Transverse colon (tissue), 4 donors: ENCODE measurements around the gene KATNB1. TPM values are rescaled to one million over a fixed set of nuclear protein-coding genes. Genes with fewer than 3 reads are reported as not detected.
"Not testable (repeated sequence)": the region's sequence is repeated elsewhere in the genome, so short reads cannot be mapped to it uniquely, and the experiment has no call there.

Experiments used
- DNase-seq: peaks from one replicate; pipeline ENCODE4 v3.0.0-alpha.2; 2019
- H3K27ac ChIP-seq, 4 donors: fragments of 200-600 bp; sonication (generic); 2 replicates each; pipeline ENCODE4 v1.5.1; 2016 to 2018; ENCODE audit warnings: inconsistent platforms in 4 of 4
- H3K27me3 ChIP-seq: fragments of 200-600 bp; sonication (generic); 2 replicates; pipeline ENCODE4 v1.5.1; 2017; ENCODE audit warnings: inconsistent platforms
- H3K36me3 ChIP-seq, 4 donors: fragments of 200-600 bp; sonication (generic); 2 replicates each; pipeline ENCODE4 v1.5.1; 2017 to 2019; ENCODE audit warnings: inconsistent platforms in 4 of 4
- H3K4me1 ChIP-seq, 4 donors: fragments of 200-600 bp; sonication (generic); 2 replicates each; pipeline ENCODE4 v1.5.1; 2017 to 2020; ENCODE audit warnings: inconsistent platforms in 4 of 4
- H3K4me3 ChIP-seq, 4 donors: fragments of 200-600 bp; sonication (generic); 1 replicate in 1 of 4; 2 replicates in 3 of 4; pipeline versions ENCODE4 v1.5.1 to v1.6.1; 2017 to 2019; ENCODE audit warnings: inconsistent platforms in 4 of 4
- H3K9me3 ChIP-seq, 2 donors: fragments of 200-600 bp; sonication (generic); 2 replicates each; pipeline ENCODE4 v1.5.1; 2017 to 2019; ENCODE audit warnings: inconsistent platforms in 2 of 2
- EP300 ChIP-seq: sonication (generic); formaldehyde crosslinking; IDR thresholded peaks from one replicate; pipeline ENCODE4 v1.6.1; 2017; ENCODE audit warnings: antibody characterized with exemption, low read depth
- POLR2A ChIP-seq: fragments of 450-650 bp; IDR thresholded peaks from one replicate; pipeline ENCODE4 v1.6.1; 2016; ENCODE audit warnings: antibody characterized with exemption, mild to moderate bottlenecking, moderate library complexity
- POLR2AphosphoS5 ChIP-seq, 3 donors: sonication (generic); formaldehyde crosslinking; IDR thresholded peaks; one replicate each; pipeline ENCODE4 v1.6.1; 2016; ENCODE audit warnings: antibody characterized with exemption in 3 of 3
- WGBS, 2 donors: methylation state at CpG; one replicate each; pipeline ENCODE4 v1.1.5; 2018; ENCODE audit warnings: low coverage in 1 of 2; 5-methylcytosine and 5-hydroxymethylcytosine counted together
- in situ Hi-C, 4 donors: fragments of 200-750 bp; cut with MboI; loops; one replicate each; pipeline versions ENCODE4 v1.15.0 to v1.15.1; 2017; ENCODE audit warnings: low sequenced_read_pairs in 3 of 4, low pct_ligation_motif_present in 1 of 4, low pct_unique_long_range_greater_than_20kb in 1 of 4
- intact Hi-C: fragments of 100-400 bp; cut with DNase I; formaldehyde crosslinking; loops from one replicate; pipeline ENCODE4 v1.15.1; 2023; ENCODE audit warnings: low total_unique reads
- total RNA-seq, 4 donors: library from RNA; depleted of rRNA; stranded (reverse); fragments of >200 nt; gene quantifications; one replicate each; pipeline ENCODE4 v1.1.0, GENCODE V29; 2016
- TF ChIP-seq, protein P1 (sequence below), 5 experiments: fragments of 200-600 bp in 3 of 5; fragments of 450-650 bp in 2 of 5; sonication (generic) in 3 of 5; IDR thresholded peaks; 1 replicate in 2 of 5; 2 replicates in 3 of 5; pipeline ENCODE4 v1.5.1; 2016 to 2017; ENCODE audit warnings: antibody characterized with exemption in 5 of 5, inconsistent platforms in 3 of 5, mild to moderate bottlenecking in 2 of 5, moderate library complexity in 1 of 5

KATNB1 gene
- total RNA-seq, 4 donors from 2014 or later, result 11.3 to 28.4 (median 22.3) TPM

- no peaks in the 10 kb centered on the region for H3K27me3 ChIP-seq
- intact Hi-C loops (no loop called here), in situ Hi-C loops (no loop called here)
- H3K4me1 ChIP-seq, result peaks cover 0 to 5% (median 0%) of the 10 kb centered on the region in 4 donors
- no peak for TF ChIP-seq POLR2AphosphoS5 (IDR thresholded peaks at IDR 0.05)
- no peak for TF ChIP-seq POLR2A
- TF ChIP-seq EP300, result no peak
- TF ChIP-seq, protein P1, sequence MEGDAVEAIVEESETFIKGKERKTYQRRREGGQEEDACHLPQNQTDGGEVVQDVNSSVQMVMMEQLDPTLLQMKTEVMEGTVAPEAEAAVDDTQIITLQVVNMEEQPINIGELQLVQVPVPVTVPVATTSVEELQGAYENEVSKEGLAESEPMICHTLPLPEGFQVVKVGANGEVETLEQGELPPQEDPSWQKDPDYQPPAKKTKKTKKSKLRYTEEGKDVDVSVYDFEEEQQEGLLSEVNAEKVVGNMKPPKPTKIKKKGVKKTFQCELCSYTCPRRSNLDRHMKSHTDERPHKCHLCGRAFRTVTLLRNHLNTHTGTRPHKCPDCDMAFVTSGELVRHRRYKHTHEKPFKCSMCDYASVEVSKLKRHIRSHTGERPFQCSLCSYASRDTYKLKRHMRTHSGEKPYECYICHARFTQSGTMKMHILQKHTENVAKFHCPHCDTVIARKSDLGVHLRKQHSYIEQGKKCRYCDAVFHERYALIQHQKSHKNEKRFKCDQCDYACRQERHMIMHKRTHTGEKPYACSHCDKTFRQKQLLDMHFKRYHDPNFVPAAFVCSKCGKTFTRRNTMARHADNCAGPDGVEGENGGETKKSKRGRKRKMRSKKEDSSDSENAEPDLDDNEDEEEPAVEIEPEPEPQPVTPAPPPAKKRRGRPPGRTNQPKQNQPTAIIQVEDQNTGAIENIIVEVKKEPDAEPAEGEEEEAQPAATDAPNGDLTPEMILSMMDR (IDR thresholded peaks at IDR 0.05), result no peak
- no peaks in the 10 kb centered on the region for H3K9me3 ChIP-seq
- no peaks in the 10 kb centered on the region for H3K36me3 ChIP-seq
- no peak overlapping the region for H3K27ac ChIP-seq
- H3K4me3 ChIP-seq, result no peak overlapping the region
- no peak for DNase-seq
- WGBS, 2 donors, result 88 to 93% methylated on average over 7 to 10 of the region's 10 CpGs
These were observed 46.4 kb downstream of the KATNB1 start for GRCh38 chr16:57781741-57782606.

DNA sequence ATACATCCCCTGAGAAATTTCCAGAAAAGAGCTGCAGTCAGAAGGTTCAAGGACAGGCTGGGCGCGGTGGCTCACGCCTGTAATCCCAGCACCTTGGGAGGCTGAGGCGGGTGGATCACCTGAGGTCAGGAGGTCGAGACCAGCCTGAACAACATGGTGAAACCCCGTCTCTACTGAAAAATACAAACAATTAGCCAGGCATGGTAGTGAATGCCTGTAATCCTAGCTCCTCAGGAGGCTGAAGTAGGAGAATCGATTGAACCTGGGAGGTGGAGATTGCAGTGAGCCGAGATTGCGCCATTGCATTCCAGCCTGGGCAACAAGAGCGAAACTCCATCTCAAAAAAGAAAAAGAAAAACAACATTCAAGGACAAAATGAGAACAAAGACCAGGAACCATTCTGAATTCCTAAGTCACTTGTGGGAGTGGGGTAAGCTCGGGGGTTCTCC is 47.1 kb downstream of the KATNB1 start:
- H3K9me3 ChIP-seq, intact Hi-C loops, in situ Hi-C loops, H3K4me1 ChIP-seq, H3K36me3 ChIP-seq, H3K4me3 ChIP-seq, H3K27ac ChIP-seq, H3K27me3 ChIP-seq, DNase-seq: not testable (repeated sequence)
- 85 to 91% methylated on average over 4 to 11 of the region's 11 CpGs for WGBS, 2 donors

- no peak overlapping the region for H3K27ac ChIP-seq
- no peak for DNase-seq
- 78 to 87% methylated on average over 4 of the region's 4 CpGs for WGBS, 2 donors
These were observed 47.5 kb downstream of the KATNB1 start for GRCh38 chr16:57783116-57783515.

DNA sequence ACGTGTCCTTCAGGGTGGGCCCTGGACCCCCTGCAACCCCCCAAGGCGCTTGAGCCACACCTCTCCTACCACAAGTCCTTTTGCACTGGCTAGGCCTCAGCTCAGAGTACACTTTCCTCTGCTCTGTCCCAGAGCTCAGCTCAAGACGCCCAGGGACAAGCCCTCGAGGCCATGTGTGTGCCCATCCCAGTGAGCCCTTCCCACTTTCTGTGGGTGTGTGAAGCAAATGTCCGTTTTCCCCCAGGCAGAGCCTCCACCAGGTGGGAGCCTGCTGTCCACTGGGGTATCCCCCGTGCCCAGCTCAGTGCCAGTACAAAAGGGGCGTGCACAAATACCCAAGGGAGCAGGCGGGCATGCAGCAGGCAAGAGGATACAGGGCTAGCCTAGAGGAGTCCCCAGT is 48.3 kb downstream of the KATNB1 start:
- in situ Hi-C loops (no loop called here), intact Hi-C loops (no loop called here)
- Histone ChIP-seq H3K4me1 (peaks cover 0 to 7% (median 0%) of the 10 kb centered on the region in 4 donors), H3K9me3 (no peaks in the 10 kb centered on the region), H3K27me3 (no peaks in the 10 kb centered on the region), H3K27ac (no peak overlapping the region), H3K4me3 (no peak overlapping the region), H3K36me3 (no peaks in the 10 kb centered on the region)
- DNase-seq, result no peak
- WGBS, 2 donors, result 92% methylated on average over 8 of the region's 8 CpGs; no CpG with 5 or more reads in 1 of the 2 donors
- TF ChIP-seq EP300, result no peak
- TF ChIP-seq, protein P1 (IDR thresholded peaks at IDR 0.05), result no peak
- no peak for TF ChIP-seq POLR2A
- TF ChIP-seq POLR2AphosphoS5 (IDR thresholded peaks at IDR 0.05), result no peak

More at GRCh38 chr16:57783116-57783515, 47.5 kb downstream of the KATNB1 start:
- intact Hi-C loops, result no loop called here
- no peaks in the 10 kb centered on the region for H3K27me3 ChIP-seq
- in situ Hi-C loops, result no loop called here
- no peak overlapping the region for H3K4me3 ChIP-seq
- no peak for TF ChIP-seq POLR2A
- TF ChIP-seq EP300, result no peak
- TF ChIP-seq, protein P1 (IDR thresholded peaks at IDR 0.05), result no peak
- no peak for TF ChIP-seq POLR2AphosphoS5 (IDR thresholded peaks at IDR 0.05)
- H3K9me3 ChIP-seq, result no peaks in the 10 kb centered on the region
- no peaks in the 10 kb centered on the region for H3K36me3 ChIP-seq
- peaks cover 0 to 7% (median 0%) of the 10 kb centered on the region in 4 donors for H3K4me1 ChIP-seq
